Subcutaneous adipose tissue (tissue), 4 donors: Measurements from ENCODE around the gene FGL2. TPM values are rescaled to one million over a fixed set of nuclear protein-coding genes. Genes with fewer than 3 reads are reported as not detected.

Source experiments
- total RNA-seq, 4 donors: library from RNA; depleted of rRNA; stranded (reverse); fragments of >200 nt; gene quantifications; one replicate each; pipeline ENCODE4 v1.1.0, GENCODE V29; 2016
- TF ChIP-seq, protein P1 (sequence below): fragments of 450-650 bp; IDR thresholded peaks from one replicate; pipeline ENCODE4 v1.5.1; 2016; ENCODE audit warnings: low read depth, mild to moderate bottlenecking, control low read depth, antibody characterized with exemption, moderate library complexity

The FGL2 gene
- total RNA-seq, 4 donors from 2014 or later: 38.1 to 62.6 (median 51.3) TPM

DNA sequence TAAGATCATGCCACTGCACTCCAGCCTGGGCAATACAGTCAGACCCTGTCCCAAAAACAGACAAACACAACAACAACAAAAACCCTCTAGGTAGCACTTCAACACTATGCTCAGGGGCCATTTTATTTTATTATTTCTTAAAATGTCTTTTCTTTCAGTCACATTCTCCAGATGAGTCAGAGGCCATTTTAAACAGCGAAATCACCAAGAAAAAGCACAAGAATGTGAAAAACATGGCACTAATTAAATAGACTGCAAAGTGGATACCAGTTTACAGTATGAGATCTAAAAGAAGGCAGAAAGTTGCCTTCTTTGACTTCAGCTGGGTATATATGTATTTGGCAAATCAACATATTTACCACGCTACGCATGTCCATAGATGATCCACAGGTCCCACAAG, 6.1 kb upstream of the FGL2 start:
- TF ChIP-seq, protein P1, sequence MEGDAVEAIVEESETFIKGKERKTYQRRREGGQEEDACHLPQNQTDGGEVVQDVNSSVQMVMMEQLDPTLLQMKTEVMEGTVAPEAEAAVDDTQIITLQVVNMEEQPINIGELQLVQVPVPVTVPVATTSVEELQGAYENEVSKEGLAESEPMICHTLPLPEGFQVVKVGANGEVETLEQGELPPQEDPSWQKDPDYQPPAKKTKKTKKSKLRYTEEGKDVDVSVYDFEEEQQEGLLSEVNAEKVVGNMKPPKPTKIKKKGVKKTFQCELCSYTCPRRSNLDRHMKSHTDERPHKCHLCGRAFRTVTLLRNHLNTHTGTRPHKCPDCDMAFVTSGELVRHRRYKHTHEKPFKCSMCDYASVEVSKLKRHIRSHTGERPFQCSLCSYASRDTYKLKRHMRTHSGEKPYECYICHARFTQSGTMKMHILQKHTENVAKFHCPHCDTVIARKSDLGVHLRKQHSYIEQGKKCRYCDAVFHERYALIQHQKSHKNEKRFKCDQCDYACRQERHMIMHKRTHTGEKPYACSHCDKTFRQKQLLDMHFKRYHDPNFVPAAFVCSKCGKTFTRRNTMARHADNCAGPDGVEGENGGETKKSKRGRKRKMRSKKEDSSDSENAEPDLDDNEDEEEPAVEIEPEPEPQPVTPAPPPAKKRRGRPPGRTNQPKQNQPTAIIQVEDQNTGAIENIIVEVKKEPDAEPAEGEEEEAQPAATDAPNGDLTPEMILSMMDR: no peak

DNA sequence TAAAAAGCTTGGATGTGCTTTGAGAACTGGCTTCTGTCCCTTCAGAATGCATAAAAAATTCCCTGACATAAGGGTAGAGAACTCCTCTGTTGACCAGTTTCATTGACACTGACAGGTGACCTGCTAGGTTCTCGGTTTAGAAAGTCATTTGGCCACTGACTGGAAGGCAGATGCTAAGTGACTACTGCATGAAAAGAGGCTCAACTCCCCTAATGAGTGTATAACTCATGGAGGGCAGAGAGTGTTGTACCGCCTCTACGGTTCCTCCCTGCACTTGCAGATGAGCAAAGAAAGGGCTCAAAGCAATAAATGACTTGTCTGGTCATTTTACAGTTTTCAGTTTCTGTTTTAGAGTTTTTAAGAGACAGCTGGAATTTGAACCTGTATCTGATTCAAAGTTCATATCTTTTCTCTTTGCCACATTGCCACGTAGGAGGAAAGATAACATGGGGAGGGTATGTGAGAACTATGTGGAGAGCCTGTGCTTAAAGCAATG, 2.9 kb upstream of the FGL2 start:
- TF ChIP-seq, protein P1: no peak

DNA sequence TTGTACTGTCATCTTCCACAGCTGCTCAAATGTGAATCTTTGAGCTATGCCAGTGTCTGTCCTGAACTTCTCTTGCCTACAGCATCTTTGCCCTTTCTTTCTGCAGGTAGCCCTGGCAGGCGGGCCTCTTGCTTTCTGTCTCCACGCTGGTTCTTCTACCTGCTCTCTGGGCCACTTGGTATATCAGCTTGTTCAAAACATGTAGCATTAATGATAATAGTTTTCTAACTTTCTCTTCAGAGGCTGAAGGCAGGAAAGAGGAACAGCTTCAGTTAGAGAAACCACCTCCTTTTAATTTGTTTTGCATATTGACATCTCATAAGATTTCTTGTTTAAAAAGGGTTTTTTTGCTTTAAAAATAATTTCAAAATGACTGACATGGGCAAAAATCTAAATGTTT, 923 bp upstream of the FGL2 start:
- TF ChIP-seq, protein P1: no peak

DNA sequence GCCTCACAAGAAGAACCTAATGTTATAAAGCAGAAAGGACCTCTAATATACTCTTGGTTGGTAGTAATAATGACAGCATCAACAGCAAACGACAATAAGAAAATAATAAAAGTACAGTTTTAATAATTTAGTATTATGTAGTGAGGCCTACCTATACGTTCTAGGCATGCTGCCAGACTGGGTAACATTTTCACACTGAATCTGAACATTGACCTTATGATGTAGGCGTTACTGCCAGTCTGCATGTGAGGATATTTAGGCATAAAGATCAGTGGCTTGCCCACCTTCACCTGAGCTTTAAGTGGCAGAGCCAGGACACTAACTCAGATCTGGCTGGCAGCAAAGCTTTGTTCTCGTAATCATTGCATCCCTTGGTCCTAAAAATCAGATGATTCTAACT, 2.5 kb downstream of the FGL2 start:
- TF ChIP-seq, protein P1: no peak

DNA sequence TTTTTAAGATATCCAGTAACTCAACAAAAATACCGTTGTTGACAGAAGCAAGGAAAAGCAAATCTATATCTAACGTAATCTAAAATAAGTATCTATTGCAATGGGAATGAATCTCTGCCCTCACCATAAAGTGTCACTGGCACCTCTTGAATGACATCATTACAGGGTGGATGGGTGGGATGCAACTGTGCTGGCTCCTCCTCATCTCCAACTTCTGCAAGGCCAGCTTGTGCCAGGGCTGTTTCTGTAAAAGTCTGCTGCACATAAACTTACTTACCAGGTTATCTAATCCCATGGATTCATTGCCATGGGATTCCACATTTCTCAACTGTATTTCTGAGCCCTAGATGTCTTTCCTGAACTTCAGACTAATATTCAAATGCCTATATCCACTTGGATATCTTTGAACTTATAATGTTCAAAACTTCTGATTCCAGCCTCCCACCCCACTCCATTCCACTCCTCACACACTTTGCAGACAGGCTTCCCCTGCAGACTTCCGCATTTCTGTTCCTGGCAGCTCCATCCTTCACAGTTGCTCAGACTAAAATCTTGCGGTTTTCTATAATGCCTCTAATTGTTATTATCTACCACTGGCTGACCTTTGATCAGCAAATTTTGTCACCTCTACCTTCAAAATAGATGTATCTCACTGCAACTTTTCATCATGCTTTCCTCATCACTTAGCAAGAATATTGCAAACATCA, 10.7 kb downstream of the FGL2 start:
- TF ChIP-seq, protein P1: no peak

DNA sequence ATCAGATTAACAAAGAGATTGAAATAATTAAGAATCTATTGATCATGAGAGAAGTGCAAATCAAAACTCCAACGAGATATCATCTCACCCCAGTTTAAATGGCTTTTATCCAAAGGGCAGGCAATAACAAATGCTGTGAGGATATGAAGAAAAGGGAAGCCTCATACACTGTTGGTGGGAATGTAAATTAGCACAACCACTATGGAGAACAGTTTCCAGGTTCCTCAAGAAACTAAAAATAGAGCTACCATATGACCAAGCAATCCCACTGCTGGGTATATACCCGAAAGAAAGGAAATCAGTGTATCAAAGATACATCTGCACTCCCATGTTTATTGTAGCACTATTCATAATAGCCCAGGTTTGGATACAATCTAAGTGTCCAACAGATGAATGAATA, 13.8 kb downstream of the FGL2 start:
- TF ChIP-seq, protein P1: no peak

DNA sequence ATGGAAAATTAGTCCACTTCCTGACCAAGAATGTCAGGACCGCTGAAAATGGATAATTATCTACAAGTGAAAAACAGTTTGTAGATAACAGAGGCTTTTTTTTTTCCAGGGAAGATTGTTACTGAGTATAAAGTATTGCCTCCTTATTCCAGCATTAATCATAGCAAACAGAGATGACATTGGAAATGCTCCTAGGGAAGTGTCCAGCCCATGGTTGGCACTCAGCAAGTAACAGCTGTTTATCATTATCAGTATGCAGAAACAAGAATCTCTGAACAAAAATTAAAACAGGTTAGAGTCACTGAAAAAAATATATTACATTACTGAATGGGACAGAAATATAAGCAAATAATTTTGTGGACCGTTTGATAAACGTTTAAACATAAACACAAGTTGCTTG, 14.6 kb downstream of the FGL2 start:
- TF ChIP-seq, protein P1: no peak
